Keratinocyte (primary cell): Measurements from ENCODE around the gene KDM5B. TPM values are rescaled to one million over a fixed set of nuclear protein-coding genes. Genes with fewer than 3 reads are reported as not detected.

Source experiments
- DNase-seq: peaks from one replicate; pipeline ENCODE4 v3.0.0-alpha.2; 2011; ENCODE audit warnings: low read depth, missing footprints, low spot score
- FAIRE-seq: peaks from 2 replicates; lab custom pipeline; 2011; peaks lifted over from hg19 to GRCh38; lab: Jason Lieb, UNC
- H2AFZ ChIP-seq: 2 replicates; pipeline ENCODE4 v1.6.0; 2012; ENCODE audit warnings: low read length, control low read depth, inconsistent platforms; ENCODE audit not compliant: control insufficient read depth
- H3K27ac ChIP-seq: 2 replicates; pipeline ENCODE4 v1.5.1; 2011; ENCODE audit warnings: low read length; ENCODE audit not compliant: control insufficient read depth, insufficient read depth
- H3K27me3 ChIP-seq: 3 replicates; pipeline ENCODE4 v1.6.0; 2011; ENCODE audit warnings: low read length; ENCODE audit not compliant: control insufficient read depth, insufficient read depth; ENCODE audit errors: extremely low read depth
- H3K36me3 ChIP-seq, 2 experiments: 2 replicates in 1 of 2; 3 replicates in 1 of 2; pipeline ENCODE4 v1.5.1; 2011; ENCODE audit warnings: low read length in 2 of 2, mild to moderate bottlenecking in 1 of 2; ENCODE audit not compliant: control insufficient read depth in 2 of 2, insufficient read depth in 2 of 2; ENCODE audit errors: extremely low read depth in 1 of 2
- H3K4me1 ChIP-seq: 3 replicates; pipeline ENCODE4 v1.5.1; 2011; ENCODE audit warnings: low read length; ENCODE audit not compliant: control insufficient read depth, insufficient read depth; ENCODE audit errors: extremely low read depth
- H3K4me2 ChIP-seq: 3 replicates; pipeline ENCODE4 v1.6.0; 2011; ENCODE audit warnings: low read depth, low read length; ENCODE audit not compliant: control insufficient read depth, insufficient read depth; ENCODE audit errors: extremely low read depth
- H3K4me3 ChIP-seq, 3 experiments: fragments of 200-600 bp in 1 of 3; sonication (generic) in 1 of 3; 2 replicates in 2 of 3; 3 replicates in 1 of 3; pipeline ENCODE4 v1.5.1; 2011 to 2016; ENCODE audit warnings: low read length in 3 of 3, mild to moderate bottlenecking in 3 of 3, control low read depth in 2 of 3, inconsistent platforms in 1 of 3, low read depth in 1 of 3, mixed read lengths in 1 of 3, mixed run types in 1 of 3, moderate library complexity in 1 of 3; ENCODE audit not compliant: control insufficient read depth in 2 of 3, insufficient read depth in 2 of 3; ENCODE audit errors: extremely low read depth in 1 of 3
- H3K79me2 ChIP-seq: 2 replicates; pipeline ENCODE4 v1.6.0; 2012; ENCODE audit warnings: low read length; ENCODE audit not compliant: control insufficient read depth, insufficient read depth
- H3K9ac ChIP-seq: 3 replicates; pipeline ENCODE4 v1.6.0; 2011; ENCODE audit warnings: low read length; ENCODE audit not compliant: control insufficient read depth, insufficient read depth; ENCODE audit errors: extremely low read depth
- H3K9me1 ChIP-seq: 3 replicates; pipeline ENCODE4 v1.6.0; 2011; ENCODE audit warnings: low read length; ENCODE audit not compliant: control insufficient read depth, insufficient read depth; ENCODE audit errors: extremely low read depth
- H3K9me3 ChIP-seq: 2 replicates; pipeline ENCODE4 v1.5.1; 2012; ENCODE audit warnings: low read depth, low read length; ENCODE audit not compliant: control insufficient read depth
- H4K20me1 ChIP-seq: 3 replicates; pipeline ENCODE4 v1.6.0; 2011; ENCODE audit warnings: low read length; ENCODE audit not compliant: control insufficient read depth, insufficient read depth; ENCODE audit errors: extremely low read depth
- CTCF ChIP-seq, 3 experiments: IDR thresholded peaks in 1 of 3; conservative IDR thresholded peaks in 1 of 3; optimal IDR thresholded peaks in 1 of 3; 2 replicates in 2 of 3; 3 replicates in 1 of 3; pipeline versions ENCODE3 to v1.5.1; 2011; ENCODE audit warnings: low read length in 3 of 3, mild to moderate bottlenecking in 3 of 3, moderate library complexity in 2 of 3, control low read depth in 1 of 3, inconsistent platforms in 1 of 3; ENCODE audit not compliant: insufficient read depth in 2 of 3; ENCODE audit errors: extremely low read depth in 1 of 3
- EZH2 ChIP-seq: IDR thresholded peaks from one replicate; pipeline ENCODE4 v1.6.1; 2012; ENCODE audit warnings: inconsistent platforms, mild to moderate bottlenecking, low read length, moderate library complexity
- dilution Hi-C: fragments of 300-500 bp; cut with MboI; formaldehyde crosslinking; loops from one replicate; pipeline ENCODE4 v1.7.0; 2020; ENCODE audit warnings: low sequenced_read_pairs; ENCODE audit not compliant: extremely low pct_ligation_motif_present
- polyA plus RNA-seq, 5 experiments: library from polyadenylated mRNA; depleted of rRNA in 3 of 5; stranded (reverse) in 3 of 5; stranded (forward) in 1 of 5; unstranded in 1 of 5; fragments of >200 nt; gene quantifications; 1 replicate in 1 of 5; 2 replicates in 3 of 5; 3 replicates in 1 of 5; pipeline versions ENCODE4 v1.2.1 to v1.2.3, GENCODE V29; 2011 to 2012; ENCODE audit warnings: missing spikeins in 2 of 5, low read depth in 1 of 5, low replicate concordance in 1 of 5

Gene KDM5B
- polyA plus RNA-seq, 1 donor (not counting 4 experiments of a cell fraction or from before 2014, with no cell fraction given) = 60.1 TPM

DNA sequence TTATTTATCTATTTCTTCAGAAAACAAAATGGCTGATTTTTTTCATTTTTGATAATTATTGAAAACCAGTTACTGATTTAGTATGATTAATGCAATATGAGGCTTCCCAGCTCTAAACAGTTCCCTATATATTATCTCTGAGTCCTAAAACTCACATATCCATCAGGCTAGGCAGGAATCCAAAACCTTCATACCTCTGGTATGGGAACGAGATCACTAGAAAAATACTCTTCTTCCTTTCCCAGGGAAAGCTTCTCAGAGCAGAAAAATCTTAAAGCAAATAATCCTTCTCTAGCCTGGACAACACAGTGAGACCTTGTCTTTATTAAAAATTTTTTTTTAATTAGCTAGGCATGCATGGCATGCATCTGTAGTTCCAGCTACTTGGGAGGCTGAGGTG, 42.5 kb downstream of the KDM5B start:
- Histone ChIP-seq H3K27me3 (no peaks in the 10 kb centered on the region), H3K9me3 (no peaks in the 10 kb centered on the region), H3K9me1 (no peaks in the 10 kb centered on the region), H3K4me2 (no peak overlapping the region), H3K36me3 (peaks cover 11 to 20% of the 10 kb centered on the region in 2 experiments), H3K4me1 (no peaks in the 10 kb centered on the region), H2AFZ (no peak overlapping the region), H3K4me3 (no peak overlapping the region), H3K9ac (no peak overlapping the region), H3K27ac (no peak overlapping the region), H4K20me1 (no peaks in the 10 kb centered on the region), H3K79me2 (peaks cover 1% of the 10 kb centered on the region)
- TF ChIP-seq CTCF (optimal IDR thresholded peaks at IDR 0.05 in 1 of 3, IDR thresholded peaks at IDR 0.05 in 1 of 3, conservative IDR thresholded peaks at IDR 0.05 in 1 of 3; ENCODE audit: extremely low read depth in 1 of 3, insufficient read depth in 2 of 3, low read length in 3 of 3) = no peak
- TF ChIP-seq EZH2 = no peak
- FAIRE-seq (no peak), DNase-seq (no peak)
- dilution Hi-C loops = no loop called here

DNA sequence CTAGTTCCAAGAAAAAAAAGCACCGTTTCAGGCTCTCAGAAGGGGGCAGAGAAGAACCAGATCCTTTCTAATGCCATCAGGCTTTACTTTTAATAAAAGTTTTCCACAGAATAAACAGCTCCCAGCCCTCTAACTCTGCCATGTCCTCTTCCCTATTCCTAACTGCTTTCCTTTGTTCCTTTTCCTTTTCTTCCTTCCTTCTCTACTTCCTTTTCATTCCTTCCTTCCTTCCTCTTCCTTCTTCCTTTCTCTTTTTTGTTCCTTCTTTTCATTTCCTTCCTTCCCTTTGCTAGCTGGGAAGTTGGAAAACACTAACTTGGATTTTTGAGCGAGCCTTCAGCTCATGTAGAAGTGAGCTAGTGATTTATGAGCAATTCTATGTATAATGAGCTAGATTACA, 46.2 kb downstream of the KDM5B start:
- Histone ChIP-seq H3K27me3 (no peaks in the 10 kb centered on the region), H3K9ac (no peak overlapping the region), H3K27ac (no peak overlapping the region), H3K9me1 (no peaks in the 10 kb centered on the region), H4K20me1 (no peaks in the 10 kb centered on the region), H2AFZ (no peak overlapping the region), H3K4me2 (no peak overlapping the region), H3K4me1 (no peaks in the 10 kb centered on the region), H3K4me3 (no peak overlapping the region), H3K79me2 (no peaks in the 10 kb centered on the region), H3K9me3 (no peaks in the 10 kb centered on the region), H3K36me3 (peaks cover 16 to 27% of the 10 kb centered on the region in 2 experiments)
- TF ChIP-seq EZH2 (no peak), CTCF (optimal IDR thresholded peaks at IDR 0.05 in 1 of 3, IDR thresholded peaks at IDR 0.05 in 1 of 3, conservative IDR thresholded peaks at IDR 0.05 in 1 of 3; ENCODE audit: extremely low read depth in 1 of 3, insufficient read depth in 2 of 3, low read length in 3 of 3) (no peak)
- dilution Hi-C loops = no loop called here
- FAIRE-seq = no peak
- no peak for DNase-seq
